Activated CD4-positive, CD25-positive, alpha-beta regulatory T cell treated with anti-CD3 and anti-CD28 coated beads, Interleukin-2, amount 50 U/mL, for 16 hours (primary cell): ENCODE results near the gene UQCR11.

ENCODE experiments used
- DNase-seq: peaks from one replicate; pipeline ENCODE4 v3.0.0-alpha.2; 2020; ENCODE audit warnings: low read depth, low spot score

The UQCR11 gene

GRCh38 chr19:1636325-1637236 is 31.3 kb upstream of the UQCR11 start:
- no peak for DNase-seq

GRCh38 chr19:1634938-1635243 is 29.6 kb upstream of the UQCR11 start:
- no peak for DNase-seq

GRCh38 chr19:1634242-1634937 is 29.1 kb upstream of the UQCR11 start:
- no peak for DNase-seq

GRCh38 chr19:1633269-1633826 is 28.1 kb upstream of the UQCR11 start:
- DNase-seq = no peak

- DNase-seq = no peak
Observed at GRCh38 chr19:1632462-1633268, 27.4 kb upstream of the UQCR11 start.

- no peak for DNase-seq
Observed at GRCh38 chr19:1631557-1632100, 26.4 kb upstream of the UQCR11 start.

- no peak for DNase-seq
Observed at GRCh38 chr19:1630811-1631210, 25.5 kb upstream of the UQCR11 start.

- DNase-seq = no peak
Observed at GRCh38 chr19:1630012-1630411, 24.8 kb upstream of the UQCR11 start.

GRCh38 chr19:1629256-1629808 is 24.1 kb upstream of the UQCR11 start:
- DNase-seq = no peak

GRCh38 chr19:1627194-1627593 is 21.9 kb upstream of the UQCR11 start:
- DNase-seq = no peak

- DNase-seq = no peak
Observed at GRCh38 chr19:1626417-1627010, 21.3 kb upstream of the UQCR11 start.

GRCh38 chr19:1624458-1624857 is 19.2 kb upstream of the UQCR11 start:
- DNase-seq = no peak

GRCh38 chr19:1622541-1622940 is 17.3 kb upstream of the UQCR11 start:
- DNase-seq = no peak

GRCh38 chr19:1622007-1622406 is 16.7 kb upstream of the UQCR11 start:
- DNase-seq = no peak

- no peak for DNase-seq
Observed at GRCh38 chr19:1621574-1621973, 16.3 kb upstream of the UQCR11 start.

- DNase-seq = no peak
Observed at GRCh38 chr19:1621021-1621420, 15.8 kb upstream of the UQCR11 start.

- DNase-seq = no peak
Observed at GRCh38 chr19:1620502-1620901, 15.2 kb upstream of the UQCR11 start.

GRCh38 chr19:1619703-1620102 is 14.4 kb upstream of the UQCR11 start:
- DNase-seq = no peak

- no peak for DNase-seq
Observed at GRCh38 chr19:1619094-1619439, 13.8 kb upstream of the UQCR11 start.

GRCh38 chr19:1618157-1619093 is 13.2 kb upstream of the UQCR11 start:
- no peak for DNase-seq
